OCI-LY1 (cell line): ENCODE data around the gene RAB24.

Source experiments
- H2AFZ ChIP-seq: fragments of 200-600 bp; sonication (generic), shearing (Covaris generic); 2 replicates; pipeline ENCODE4 v1.6.0; 2014; ENCODE audit warnings: antibody characterized with exemption, mild to moderate bottlenecking, low read length
- H3F3A ChIP-seq: fragments of 200-600 bp; sonication (generic), shearing (Covaris generic); 2 replicates; pipeline ENCODE4 v1.6.0; 2014; ENCODE audit warnings: mild to moderate bottlenecking, antibody characterized with exemption, low read length, moderate library complexity; ENCODE audit not compliant: insufficient read depth
- H3K27ac ChIP-seq: fragments of 200-600 bp; sonication (generic); 2 replicates; pipeline ENCODE4 v1.5.1; 2014; ENCODE audit warnings: low read length, mixed run types, mild to moderate bottlenecking, low read depth; ENCODE audit not compliant: poor library complexity, severe bottlenecking
- H3K27me3 ChIP-seq: fragments of 200-600 bp; sonication (generic); 2 replicates; pipeline ENCODE4 v1.6.0; 2014; ENCODE audit warnings: antibody characterized with exemption, mild to moderate bottlenecking, low read length, moderate library complexity; ENCODE audit not compliant: insufficient read depth
- H3K36me3 ChIP-seq: fragments of 200-600 bp; sonication (generic); 2 replicates; pipeline ENCODE4 v1.6.1; 2014; ENCODE audit warnings: mild to moderate bottlenecking, antibody characterized with exemption, low read length, moderate library complexity, mixed read lengths; ENCODE audit not compliant: insufficient read depth
- H3K4me1 ChIP-seq: fragments of 200-600 bp; sonication (generic); 2 replicates; pipeline ENCODE4 v1.5.1; 2014; ENCODE audit warnings: mild to moderate bottlenecking, low read length, moderate library complexity; ENCODE audit not compliant: insufficient read depth, severe bottlenecking
- H3K4me2 ChIP-seq: fragments of 200-600 bp; sonication (generic), shearing (Covaris generic); 2 replicates; pipeline ENCODE4 v1.6.1; 2014; ENCODE audit warnings: low read length
- H3K4me3 ChIP-seq: fragments of 200-600 bp; sonication (generic); 2 replicates; pipeline ENCODE4 v1.5.1; 2014; ENCODE audit warnings: low read length, low read depth, mild to moderate bottlenecking, mixed read lengths; ENCODE audit not compliant: poor library complexity, severe bottlenecking
- H3K79me2 ChIP-seq: fragments of 200-600 bp; shearing (Covaris generic); 2 replicates; pipeline ENCODE4 v1.6.1; 2016; ENCODE audit warnings: mixed run types, low read length, mixed read lengths; ENCODE audit not compliant: insufficient read depth
- H3K9ac ChIP-seq: fragments of 200-600 bp; sonication (generic), shearing (Covaris generic); 2 replicates; pipeline ENCODE4 v1.6.1; 2014; ENCODE audit warnings: mild to moderate bottlenecking, low read length, mixed read lengths
- H3K9me2 ChIP-seq: fragments of 200-600 bp; sonication (generic), shearing (Covaris generic); 2 replicates; pipeline ENCODE4 v1.6.1; 2014; ENCODE audit warnings: low read depth, mild to moderate bottlenecking, low read length, mixed read lengths
- H3K9me3 ChIP-seq: fragments of 200-600 bp; shearing (Covaris generic); 2 replicates; pipeline ENCODE4 v1.6.1; 2014; ENCODE audit warnings: low read length, mixed read lengths
- H4K20me1 ChIP-seq: fragments of 200-600 bp; sonication (generic), shearing (Covaris generic); 2 replicates; pipeline ENCODE4 v1.6.0; 2016; ENCODE audit warnings: mild to moderate bottlenecking, low read length; ENCODE audit not compliant: insufficient read depth
- EZH2 ChIP-seq: fragments of 200-600 bp; sonication (generic), shearing (Covaris generic); IDR thresholded peaks from 2 replicates; pipeline ENCODE4 v1.8.0; 2017; ENCODE audit warnings: borderline replicate concordance, mixed run types, mild to moderate bottlenecking, antibody characterized with exemption, low read length, moderate library complexity, mixed read lengths
- TF ChIP-seq, protein P1 (sequence below): fragments of 200-600 bp; sonication (generic), shearing (Covaris generic); IDR thresholded peaks from 2 replicates; pipeline ENCODE4 v1.5.1; 2017; ENCODE audit warnings: mild to moderate bottlenecking, antibody characterized with exemption, low read length, moderate library complexity, mixed read lengths

The RAB24 gene

GRCh38 chr5:177347699-177348098, 44.2 kb upstream of the RAB24 start:
- Histone ChIP-seq H3K9me2 (no peaks in the 10 kb centered on the region), H3K79me2 (peaks cover 64% of the 10 kb centered on the region), H3K9me3 (peaks cover 4% of the 10 kb centered on the region; the same call in 1 of the 2 replicates), H3K27ac (no peak overlapping the region), H3K4me3 (no peak overlapping the region), H4K20me1 (no peaks in the 10 kb centered on the region), H3K4me2 (peak overlapping the region; percentile 5; the same call in 1 of the 2 replicates), H2AFZ (no peak overlapping the region), H3K9ac (no peak overlapping the region), H3F3A (no peaks in the 10 kb centered on the region), H3K4me1 (peaks cover 45% of the 10 kb centered on the region), H3K27me3 (no peaks in the 10 kb centered on the region), H3K36me3 (peaks cover 48% of the 10 kb centered on the region)
- TF ChIP-seq EZH2, result no peak
- TF ChIP-seq, protein P1, sequence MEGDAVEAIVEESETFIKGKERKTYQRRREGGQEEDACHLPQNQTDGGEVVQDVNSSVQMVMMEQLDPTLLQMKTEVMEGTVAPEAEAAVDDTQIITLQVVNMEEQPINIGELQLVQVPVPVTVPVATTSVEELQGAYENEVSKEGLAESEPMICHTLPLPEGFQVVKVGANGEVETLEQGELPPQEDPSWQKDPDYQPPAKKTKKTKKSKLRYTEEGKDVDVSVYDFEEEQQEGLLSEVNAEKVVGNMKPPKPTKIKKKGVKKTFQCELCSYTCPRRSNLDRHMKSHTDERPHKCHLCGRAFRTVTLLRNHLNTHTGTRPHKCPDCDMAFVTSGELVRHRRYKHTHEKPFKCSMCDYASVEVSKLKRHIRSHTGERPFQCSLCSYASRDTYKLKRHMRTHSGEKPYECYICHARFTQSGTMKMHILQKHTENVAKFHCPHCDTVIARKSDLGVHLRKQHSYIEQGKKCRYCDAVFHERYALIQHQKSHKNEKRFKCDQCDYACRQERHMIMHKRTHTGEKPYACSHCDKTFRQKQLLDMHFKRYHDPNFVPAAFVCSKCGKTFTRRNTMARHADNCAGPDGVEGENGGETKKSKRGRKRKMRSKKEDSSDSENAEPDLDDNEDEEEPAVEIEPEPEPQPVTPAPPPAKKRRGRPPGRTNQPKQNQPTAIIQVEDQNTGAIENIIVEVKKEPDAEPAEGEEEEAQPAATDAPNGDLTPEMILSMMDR, result no peak

DNA sequence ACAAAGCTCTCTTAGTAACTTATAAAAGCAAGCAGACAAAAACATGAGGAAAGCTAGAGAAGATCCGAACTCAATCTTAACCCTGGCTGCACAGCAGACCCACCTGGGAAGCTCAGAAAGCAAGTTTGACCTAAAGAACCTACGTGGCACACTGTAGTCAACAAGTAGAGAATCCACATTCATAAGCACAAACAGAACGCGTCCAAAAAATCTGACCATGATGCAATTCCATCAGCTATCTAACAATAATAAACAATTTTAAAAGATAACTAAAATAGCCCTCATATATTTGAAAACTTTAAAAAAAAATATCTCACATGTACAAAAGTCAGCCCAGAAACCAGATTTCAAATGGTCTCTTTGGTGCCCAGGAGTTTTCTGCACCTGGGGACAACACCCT, 43.3 kb upstream of the RAB24 start:
- Histone ChIP-seq H3K27ac (no peak overlapping the region), H3K36me3 (peaks cover 55% of the 10 kb centered on the region), H3K79me2 (peaks cover 64% of the 10 kb centered on the region), H3K4me3 (no peak overlapping the region), H3K9me2 (no peaks in the 10 kb centered on the region), H3F3A (no peaks in the 10 kb centered on the region), H3K4me2 (no peak overlapping the region; the same call in 1 of the 2 replicates), H3K4me1 (peaks cover 38% of the 10 kb centered on the region), H3K27me3 (no peaks in the 10 kb centered on the region), H4K20me1 (no peaks in the 10 kb centered on the region), H3K9me3 (peaks cover 4% of the 10 kb centered on the region; the same call in 1 of the 2 replicates), H3K9ac (no peak overlapping the region), H2AFZ (no peak overlapping the region)
- TF ChIP-seq, protein P1, result no peak
- TF ChIP-seq EZH2, result no peak

DNA sequence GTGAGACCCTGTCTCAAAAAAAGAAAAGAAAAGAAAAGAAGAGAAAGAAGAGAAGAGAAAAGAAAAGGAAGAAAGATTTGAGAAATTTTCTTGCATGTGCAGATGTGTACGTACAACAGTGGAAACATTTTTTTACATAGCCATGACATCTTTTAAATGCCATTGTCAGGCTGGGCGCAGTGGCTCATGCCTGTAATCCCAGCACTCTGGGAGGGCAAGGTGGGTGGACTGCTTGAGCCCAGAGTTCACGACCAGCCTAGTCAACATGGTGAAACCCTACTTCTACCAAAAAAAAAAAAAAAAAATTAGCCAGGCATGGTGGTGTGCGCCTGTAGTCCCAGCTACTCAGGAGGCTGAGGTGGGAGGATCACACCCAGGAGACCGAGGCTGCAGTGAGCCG, 41.4 kb upstream of the RAB24 start:
- H3K36me3 ChIP-seq, result peaks cover 69% of the 10 kb centered on the region
- peaks cover 26% of the 10 kb centered on the region for H3K4me1 ChIP-seq
- H4K20me1 ChIP-seq, result no peaks in the 10 kb centered on the region

More for the DNA sequence above, 41.4 kb upstream of the RAB24 start:
- H3K9ac ChIP-seq, result no peak overlapping the region
- H3K79me2 ChIP-seq, result peaks cover 57% of the 10 kb centered on the region
- H3K27ac ChIP-seq, result no peak overlapping the region
- no peaks in the 10 kb centered on the region for H3K27me3 ChIP-seq
- no peaks in the 10 kb centered on the region for H3F3A ChIP-seq
- TF ChIP-seq, protein P1, result no peak
- TF ChIP-seq EZH2, result no peak
- H3K9me3 ChIP-seq, result peaks cover 10% of the 10 kb centered on the region; the same call in 1 of the 2 replicates
- no peak overlapping the region for H3K4me2 ChIP-seq
- no peak overlapping the region for H2AFZ ChIP-seq
- no peak overlapping the region for H3K4me3 ChIP-seq
- H3K9me2 ChIP-seq, result no peaks in the 10 kb centered on the region
